Measurements from ENCODE around the gene SLC29A2.

The SLC29A2 gene

GRCh38 chr11:66346476-66347424 is 24.8 kb downstream of the SLC29A2 start:
- no peak for DNase-seq

GRCh38 chr11:66345316-66345649 is 26.3 kb downstream of the SLC29A2 start:
- no peak for DNase-seq

- peak; percentile 96 for DNase-seq
Measured at GRCh38 chr11:66344550-66345315, 26.8 kb downstream of the SLC29A2 start, which contains the start of gene BRMS1. Gene BRMS1, minus strand, starts transcription at chr11:66345104. Its CDS starts 2,870 bp downstream, at chr11:66342234.

- no peak for DNase-seq
Measured at GRCh38 chr11:66343176-66343575, 28.4 kb downstream of the SLC29A2 start.

DNA sequence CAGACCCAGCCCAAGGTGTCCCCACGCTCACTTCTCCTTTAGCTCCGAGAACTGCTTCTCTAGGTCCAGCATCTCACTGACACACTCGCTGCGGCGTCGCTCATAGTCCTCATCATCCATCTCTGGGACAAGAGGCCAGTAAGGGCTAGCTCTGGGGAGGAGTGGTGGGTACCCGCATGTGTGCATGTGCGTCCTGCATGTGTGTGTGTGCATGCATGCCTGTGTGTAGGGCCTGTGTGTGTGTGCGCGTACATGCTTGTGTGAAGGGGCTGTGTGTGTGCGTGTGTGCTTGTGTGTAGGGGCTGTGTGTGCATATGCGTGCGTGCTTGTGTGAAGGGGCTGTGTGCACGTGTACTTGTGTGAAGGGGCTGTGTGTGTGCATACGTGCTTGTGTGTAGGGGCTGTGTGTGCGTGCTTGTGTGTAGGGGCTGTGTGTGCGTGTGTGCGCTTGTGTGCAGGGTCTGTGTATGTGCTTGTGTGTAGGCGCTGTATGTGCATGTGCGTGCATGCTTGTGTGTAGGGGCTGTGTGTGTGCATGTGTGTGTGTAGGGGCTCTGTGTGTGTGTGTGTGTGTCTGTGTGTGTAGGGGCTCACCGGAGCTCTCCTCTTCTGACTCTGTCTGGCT is 29.9 kb downstream of the SLC29A2 start:
- no peak for DNase-seq

GRCh38 chr11:66340596-66341501 is 30.7 kb downstream of the SLC29A2 start:
- no peak for DNase-seq

DNA sequence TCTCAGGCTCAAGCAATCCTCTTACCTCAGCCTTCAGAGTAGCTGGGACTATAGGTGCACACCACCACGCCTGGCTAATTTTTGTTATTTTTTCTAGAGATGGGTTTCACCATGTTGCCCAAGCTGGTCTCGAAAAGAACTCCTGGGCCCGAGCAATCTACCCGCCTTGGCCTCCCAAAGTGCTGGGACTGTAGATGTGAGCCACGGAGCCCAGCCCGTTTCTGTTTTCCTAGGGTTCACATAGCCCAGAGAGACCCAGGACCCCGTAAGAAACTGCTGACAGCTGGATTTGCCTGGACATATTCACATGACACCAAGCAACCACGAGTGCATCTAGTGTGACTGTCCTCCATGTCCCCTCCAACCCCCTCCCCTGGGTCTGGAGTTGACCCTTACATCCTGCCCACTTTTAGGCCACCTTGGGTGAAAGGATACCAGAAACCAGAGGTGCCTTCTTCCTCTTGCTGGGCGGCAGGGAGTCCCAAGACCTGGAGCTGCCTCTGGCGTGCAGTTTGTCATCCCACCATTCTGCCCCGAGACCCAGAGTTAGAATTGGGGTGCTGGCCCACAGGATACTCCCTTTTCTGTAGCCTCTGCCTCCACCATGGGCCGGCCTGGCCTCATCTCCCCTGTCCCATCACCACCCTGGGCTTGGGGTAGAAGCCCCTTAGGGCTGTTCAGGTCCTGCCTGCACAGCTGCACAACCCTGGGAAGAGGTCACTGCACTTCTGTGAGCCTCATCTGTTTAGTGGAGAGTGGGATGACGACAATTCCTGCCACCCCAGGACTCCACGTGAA is 31.7 kb downstream of the SLC29A2 start:
- no peak for DNase-seq

DNA sequence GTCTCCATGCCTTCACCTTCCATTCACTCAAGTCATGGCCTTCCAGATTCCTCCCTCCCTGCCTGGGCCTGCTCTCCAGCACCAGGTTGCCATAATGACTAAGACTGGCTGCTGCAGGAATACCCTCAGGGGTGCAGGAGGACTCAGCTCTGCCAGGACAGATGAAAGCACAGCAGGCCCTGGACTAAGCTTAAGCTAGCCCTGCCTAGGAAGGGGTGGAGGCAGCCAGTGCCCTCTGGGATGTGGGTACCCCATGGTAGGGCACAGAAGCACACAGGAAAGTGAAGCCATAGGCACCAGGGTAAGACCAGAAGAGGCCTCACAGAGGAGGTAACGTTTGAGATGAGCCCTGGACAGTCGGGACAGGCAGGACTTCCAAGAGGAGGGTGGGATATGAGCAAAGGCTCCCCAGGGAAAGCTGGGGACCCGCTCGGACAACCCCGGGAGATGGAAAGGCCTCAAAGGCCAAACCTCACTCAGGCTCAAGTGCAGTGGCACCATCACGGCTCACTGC is 32.3 kb downstream of the SLC29A2 start:
- no peak for DNase-seq

GRCh38 chr11:66338276-66339161 is 33.0 kb downstream of the SLC29A2 start:
- no peak for DNase-seq

DNA sequence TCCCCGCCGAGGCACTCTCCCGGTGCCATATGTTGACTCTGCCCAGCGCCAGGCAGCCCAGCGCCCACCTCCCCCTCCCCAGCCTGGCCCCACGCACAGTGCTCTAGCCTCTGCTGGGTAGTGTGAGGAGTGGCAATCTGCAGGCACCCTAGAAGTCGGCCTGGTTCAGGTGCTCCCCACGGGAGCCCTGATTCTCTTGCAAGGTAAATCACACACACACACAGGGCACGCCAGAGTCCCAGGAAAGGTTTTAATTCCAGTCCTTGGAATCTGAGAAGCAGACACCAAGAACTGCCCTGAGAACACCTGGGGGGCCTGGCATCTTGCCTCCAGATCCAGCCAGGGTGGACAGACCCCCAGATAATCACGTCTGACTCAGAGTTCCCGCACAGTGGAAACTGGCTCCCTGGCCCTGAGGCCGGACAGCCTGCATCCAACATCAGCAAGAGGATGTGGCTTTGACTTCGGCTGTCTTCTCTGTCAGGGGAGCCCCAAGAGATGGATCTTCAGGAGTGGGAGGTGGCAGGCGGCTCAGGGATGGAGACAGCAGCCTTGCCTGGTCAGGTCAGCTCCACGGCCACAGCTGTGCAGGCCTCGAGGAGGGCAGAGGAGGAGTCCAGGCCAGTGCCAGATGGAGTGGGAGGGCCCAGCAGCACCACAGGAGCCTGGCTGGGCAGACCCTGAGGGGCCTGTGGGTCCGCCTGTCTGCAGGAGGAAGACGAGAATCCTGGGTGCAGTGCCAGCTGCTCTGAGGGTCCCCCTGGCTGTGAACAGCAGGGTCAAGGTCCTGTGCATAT is 34.3 kb downstream of the SLC29A2 start:
- no peak for DNase-seq

DNA sequence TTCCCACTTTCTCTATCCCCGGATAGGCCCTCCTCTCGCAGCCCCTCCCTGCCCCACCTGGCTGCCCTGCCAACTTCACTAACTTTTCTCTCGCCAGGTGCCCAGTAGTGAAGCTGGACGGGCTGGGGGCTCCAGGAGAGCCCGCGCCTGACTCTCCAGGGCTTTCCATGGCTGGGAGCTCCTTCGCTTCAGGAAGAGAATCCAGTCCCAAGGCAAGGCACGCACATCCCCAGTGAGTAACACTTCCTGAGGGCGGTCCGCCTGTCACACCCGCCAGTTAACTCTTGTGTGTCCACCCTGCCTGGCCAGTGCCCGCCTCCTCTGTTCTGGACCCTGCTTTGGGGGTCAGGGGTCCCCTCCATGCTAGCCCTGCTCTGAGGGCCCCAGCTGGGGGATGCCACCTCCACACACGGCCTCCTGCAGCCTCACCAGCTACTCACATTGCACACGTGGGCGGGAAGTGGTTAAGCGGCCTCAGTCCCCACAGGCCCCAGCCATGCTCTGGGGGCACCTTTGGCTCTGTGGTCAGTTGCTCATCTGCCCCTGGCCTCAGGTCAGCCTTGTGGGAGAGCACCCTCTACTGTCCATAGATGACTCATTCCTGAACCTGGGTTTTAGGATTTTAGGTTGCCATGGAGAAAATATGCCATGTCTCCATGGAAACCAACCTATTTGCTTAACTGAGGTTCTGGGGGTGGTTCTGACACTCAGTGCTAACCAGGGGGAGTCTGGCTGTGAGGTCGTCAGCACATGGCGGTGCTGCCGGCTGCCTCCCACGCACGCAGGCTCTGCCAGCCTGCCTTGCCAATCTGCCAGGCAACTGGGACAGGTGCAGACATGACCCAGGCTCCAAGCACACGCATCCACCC is 35.1 kb downstream of the SLC29A2 start, which contains the start of gene RIN1:
TSS of gene RIN1 (minus strand) at position 201 of the 869 bp plus-strand sequence. CDS start at position 169, 32 bp downstream.
- peak; percentile 55 to 64 for DNase-seq

DNA sequence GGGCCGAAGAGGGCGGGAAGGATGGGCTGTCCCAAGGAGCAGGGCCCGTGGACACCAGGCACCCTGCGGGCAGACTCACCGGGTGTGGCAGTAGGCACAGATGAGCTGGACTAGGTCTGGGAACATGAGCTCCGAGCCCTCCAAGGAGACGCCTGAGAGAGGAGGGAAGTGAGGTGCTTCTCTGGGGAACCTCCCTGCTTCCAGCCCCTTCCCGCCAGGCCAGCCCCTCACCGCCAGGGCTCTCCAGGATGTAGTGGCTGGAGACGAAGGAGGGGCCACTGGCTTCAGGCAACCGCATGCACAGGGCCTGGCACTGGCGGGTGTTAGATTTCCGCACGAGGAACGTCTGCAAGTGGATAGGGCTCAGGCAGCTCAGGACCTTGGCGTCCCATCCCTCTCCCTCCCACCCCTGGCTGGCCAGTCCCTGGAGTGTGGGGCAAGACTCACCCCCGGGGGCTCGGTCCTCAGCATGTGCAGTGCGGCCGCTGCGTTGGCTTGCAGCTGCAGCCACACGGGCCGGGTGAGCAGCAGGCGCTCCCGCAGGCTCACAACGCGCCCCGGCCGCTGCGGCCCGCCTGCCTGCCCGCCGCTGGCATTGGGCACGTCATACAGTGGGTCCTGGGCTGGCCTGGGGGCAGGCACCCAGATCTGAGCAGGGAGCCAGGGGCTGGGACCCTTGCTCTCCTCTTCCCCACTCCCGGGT is 35.9 kb downstream of the SLC29A2 start:
- DNase-seq = no peak

DNA sequence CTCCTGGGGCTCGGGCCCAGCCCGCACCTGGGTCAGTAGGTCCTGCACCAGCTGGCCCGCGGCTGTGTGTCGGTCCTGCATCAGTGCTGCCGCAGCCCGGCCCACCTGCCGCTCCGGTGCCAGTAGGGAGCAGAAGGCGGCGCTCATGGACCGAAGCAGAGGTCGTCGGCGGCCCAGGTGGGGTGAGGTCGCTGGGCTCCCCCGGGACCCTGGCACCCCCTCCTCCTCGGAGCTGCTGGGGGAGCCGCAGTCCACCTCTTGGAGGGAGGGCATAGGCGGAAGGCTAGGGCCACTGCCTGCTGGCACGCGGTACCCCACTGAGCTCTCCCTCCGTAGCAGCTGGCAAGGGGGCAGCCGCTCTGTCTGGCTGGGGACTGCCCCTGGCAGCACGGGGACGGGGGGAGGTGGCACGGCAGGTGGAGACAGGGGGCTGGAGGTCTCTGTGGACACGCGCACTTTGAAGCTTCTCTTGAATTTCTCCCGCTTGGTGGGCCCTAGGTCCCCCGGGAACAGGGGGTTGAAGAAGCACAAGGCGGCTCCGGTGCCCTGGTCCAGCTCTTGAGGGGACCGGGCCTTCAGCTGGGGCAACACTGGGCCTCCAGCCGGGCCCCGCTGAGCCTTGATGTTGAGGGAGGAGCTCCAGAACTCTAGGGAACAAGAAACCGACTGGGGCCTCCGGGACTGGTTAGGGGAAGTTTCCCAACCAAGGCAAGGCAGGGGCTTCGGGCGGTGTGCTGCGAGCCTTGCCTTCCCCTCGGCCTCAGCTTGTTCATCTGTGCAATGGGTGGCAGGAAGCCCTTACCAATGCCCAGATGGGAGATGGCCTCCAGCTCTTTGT is 36.7 kb downstream of the SLC29A2 start:
- DNase-seq = peak in 1 of 2 donors; percentile 25

DNA sequence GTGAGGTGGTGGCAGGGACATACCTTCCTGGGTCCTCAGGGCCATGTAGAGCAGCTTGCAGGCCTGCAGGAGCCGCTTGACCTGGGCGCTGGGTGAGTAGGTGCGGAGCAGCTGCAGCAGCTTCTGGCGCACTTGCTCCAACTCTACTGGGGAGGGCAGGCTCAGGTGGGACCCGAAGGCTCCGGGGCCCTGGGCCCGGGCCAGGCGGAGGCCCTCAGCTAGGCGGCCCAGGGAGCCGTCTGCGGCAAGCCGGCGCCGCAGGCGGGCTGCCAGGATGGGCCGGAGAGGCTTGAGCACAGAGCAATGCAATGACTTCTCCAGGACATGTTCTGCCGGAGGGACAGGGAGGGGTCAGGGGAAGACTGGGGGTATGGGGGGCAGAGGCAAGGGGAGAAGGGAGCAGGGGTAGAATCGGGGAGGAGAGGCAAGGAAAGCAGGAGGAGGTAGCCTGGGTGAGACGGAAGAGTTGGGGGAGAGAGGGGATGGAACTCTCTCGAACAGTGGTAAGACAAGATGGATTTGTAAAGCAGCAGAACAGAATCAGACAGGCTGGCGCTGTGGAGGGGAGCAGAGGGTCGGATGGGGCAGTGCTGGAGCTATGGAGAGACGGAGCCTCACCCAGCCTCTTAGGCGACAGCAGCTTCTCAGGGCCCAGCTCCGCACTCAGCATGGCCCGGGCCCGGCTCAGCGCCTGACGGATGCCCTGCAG is 37.5 kb downstream of the SLC29A2 start:
- DNase-seq = no peak

- DNase-seq = no peak
Measured at GRCh38 chr11:66333220-66333877, 38.2 kb downstream of the SLC29A2 start.

All from CD4-positive, alpha-beta T cell treated with Interleukin-4 for 1 hour (primary cell).